Measurements from ENCODE around the gene NOL4L. TPM values are rescaled to one million over a fixed set of nuclear protein-coding genes. Genes with fewer than 3 reads are reported as not detected.
"Not testable (repeated sequence)": the region's sequence is repeated elsewhere in the genome, so short reads cannot be mapped to it uniquely, and the experiment has no call there.

The NOL4L gene
- total RNA-seq, 4 donors from 2014 or later: 5.8 to 19.4 (median 12.8) TPM

- TF ChIP-seq POLR2AphosphoS5 (IDR thresholded peaks at IDR 0.05) (no peak), EP300 (IDR thresholded peaks at IDR 0.05) (no peak), CTCF (IDR thresholded peaks at IDR 0.05) (no peak), POLR2A (IDR thresholded peaks at IDR 0.05; ENCODE audit: low read depth) (no peak)
- DNase-seq (ENCODE audit: extremely low spot score): no peak
- H3K4me1 ChIP-seq: peaks cover 0 to 5% (median 2%) of the 10 kb centered on the region in 4 donors
- 92% methylated on average over 5 of the region's 5 CpGs for WGBS
- no peak overlapping the region for H3K4me3 ChIP-seq
- intact Hi-C loops (cut with DNase I): no loop called here
- no peak overlapping the region for H3K27ac ChIP-seq (replicated peaks in 1 of 4)
- H3K9me3 ChIP-seq: no peaks in the 10 kb centered on the region
- no peaks in the 10 kb centered on the region for H3K27me3 ChIP-seq
- no peaks in the 10 kb centered on the region for H3K36me3 ChIP-seq
Observed at GRCh38 chr20:32495949-32496348, 89.2 kb downstream of the NOL4L start.

GRCh38 chr20:32495217-32495565, 89.9 kb downstream of the NOL4L start:
- DNase-seq (ENCODE audit: extremely low spot score): no peak
- 76% methylated on average over 4 of the region's 8 CpGs for WGBS
- intact Hi-C loops (cut with DNase I): no loop called here
- Histone ChIP-seq H3K27me3 (no peaks in the 10 kb centered on the region), H3K27ac (replicated peaks in 1 of 4) (no peak overlapping the region), H3K36me3 (no peaks in the 10 kb centered on the region), H3K9me3 (no peaks in the 10 kb centered on the region), H3K4me1 (peaks cover 0 to 5% (median 2%) of the 10 kb centered on the region in 4 donors), H3K4me3 (no peak overlapping the region)
- no peak for TF ChIP-seq POLR2AphosphoS5 (IDR thresholded peaks at IDR 0.05)
- TF ChIP-seq CTCF (IDR thresholded peaks at IDR 0.05): no peak
- TF ChIP-seq POLR2A (IDR thresholded peaks at IDR 0.05; ENCODE audit: low read depth): no peak
- no peak for TF ChIP-seq EP300 (IDR thresholded peaks at IDR 0.05)

- Histone ChIP-seq H3K27me3 (no peaks in the 10 kb centered on the region), H3K36me3 (no peaks in the 10 kb centered on the region), H3K4me3 (no peak overlapping the region), H3K4me1 (peaks cover 0 to 5% (median 2%) of the 10 kb centered on the region in 4 donors), H3K9me3 (no peaks in the 10 kb centered on the region), H3K27ac (replicated peaks in 1 of 4) (no peak overlapping the region)
- intact Hi-C loops (cut with DNase I): no loop called here
- TF ChIP-seq EP300 (IDR thresholded peaks at IDR 0.05): no peak
- no peak for TF ChIP-seq CTCF (IDR thresholded peaks at IDR 0.05)
- TF ChIP-seq POLR2AphosphoS5 (IDR thresholded peaks at IDR 0.05): no peak
- TF ChIP-seq POLR2A (IDR thresholded peaks at IDR 0.05; ENCODE audit: low read depth): no peak
- 87% methylated on average over 10 of the region's 11 CpGs for WGBS
- DNase-seq (ENCODE audit: extremely low spot score): no peak
Observed at GRCh38 chr20:32494483-32495216, 90.5 kb downstream of the NOL4L start.

GRCh38 chr20:32493356-32493755, 91.8 kb downstream of the NOL4L start:
- Histone ChIP-seq H3K27ac (replicated peaks in 1 of 4) (no peak overlapping the region), H3K4me3 (no peak overlapping the region), H3K27me3 (no peaks in the 10 kb centered on the region), H3K4me1 (peaks cover 0 to 5% (median 2%) of the 10 kb centered on the region in 4 donors), H3K9me3 (no peaks in the 10 kb centered on the region), H3K36me3 (no peaks in the 10 kb centered on the region)
- intact Hi-C loops (cut with DNase I): no loop called here
- TF ChIP-seq POLR2A (IDR thresholded peaks at IDR 0.05; ENCODE audit: low read depth): no peak
- TF ChIP-seq CTCF (IDR thresholded peaks at IDR 0.05): no peak
- no peak for TF ChIP-seq POLR2AphosphoS5 (IDR thresholded peaks at IDR 0.05)
- no peak for TF ChIP-seq EP300 (IDR thresholded peaks at IDR 0.05)
- no peak for DNase-seq (ENCODE audit: extremely low spot score)
- WGBS: 95% methylated on average over 9 of the region's 10 CpGs

GRCh38 chr20:32491764-32492151, 93.4 kb downstream of the NOL4L start:
- H3K4me1 ChIP-seq; H3K27me3 ChIP-seq; DNase-seq (ENCODE audit: extremely low spot score); H3K4me3 ChIP-seq; intact Hi-C loops (cut with DNase I); H3K9me3 ChIP-seq; H3K27ac ChIP-seq (replicated peaks in 1 of 4); H3K36me3 ChIP-seq: not testable (repeated sequence)
- 100% methylated on average over 3 of the region's 3 CpGs for WGBS
